DOHH2 (cell line): Measurements from ENCODE around the gene ARID3C.

Experiments used
- CTCF ChIP-seq: fragments of 200-600 bp; sonication (generic); IDR thresholded peaks from one replicate; pipeline ENCODE4 v1.5.1; 2014; ENCODE audit warnings: antibody characterized with exemption, mild to moderate bottlenecking, low read depth, low read length; ENCODE audit not compliant: poor library complexity, severe bottlenecking
- EZH2phosphoT487 ChIP-seq: fragments of 200-600 bp; sonication (generic); IDR thresholded peaks from 2 replicates; pipeline ENCODE4 v1.6.1; 2017; ENCODE audit warnings: borderline replicate concordance, mild to moderate bottlenecking, antibody characterized with exemption, low read length, moderate library complexity, mixed read lengths

- TF ChIP-seq CTCF, result no peak
- TF ChIP-seq EZH2phosphoT487, result no peak
Observed at GRCh38 chr9:34647084-34647403, 18.2 kb upstream of the ARID3C start.
